Caco-2 (cell line): Measurements from ENCODE around the gene UPK3B. TPM values are rescaled to one million over a fixed set of nuclear protein-coding genes. Genes with fewer than 3 reads are reported as not detected.
"Not testable (repeated sequence)": the region's sequence is repeated elsewhere in the genome, so short reads cannot be mapped to it uniquely, and the experiment has no call there.

Experiments used
- BruUV-seq: library from RNA; stranded (reverse); fragments of 400-500 nt; replicated peaks from 2 replicates; lab custom pipeline; 2021; lab: Mats Ljungman, UMichigan
- CTCF ChIA-PET: fragments of 300-600 bp; sonication (Branson Sonifier 250); formaldehyde crosslinking; loops from one replicate; lab custom pipeline; 2022; ENCODE audit warnings: antibody characterized with exemption; lab: Charles Lee
- POLR2A ChIA-PET: fragments of 300-600 bp; sonication (Branson Sonifier 250); formaldehyde crosslinking; loops from one replicate; lab custom pipeline; 2022; ENCODE audit warnings: antibody characterized with exemption; lab: Charles Lee
- DNase-seq, 2 experiments: peaks; one replicate each; pipeline versions ENCODE4 v3.0.0 to v3.0.0-alpha.2; 2020 to 2022
- H3K27me3 ChIP-seq: replicated peaks from 2 replicates; pipeline ENCODE4 v1.6.0; 2011; ENCODE audit warnings: low read length; ENCODE audit not compliant: control insufficient read depth, insufficient read depth
- H3K36me3 ChIP-seq: 2 replicates; pipeline ENCODE4 v1.5.1; 2011; ENCODE audit warnings: low read length; ENCODE audit not compliant: control insufficient read depth, insufficient read depth
- H3K4me1 ChIP-seq: fragments of 250-450 bp; sonication (Bioruptor Pico); 2 replicates; pipeline ENCODE4 v1.5.1; 2020; ENCODE audit warnings: mild to moderate bottlenecking
- H3K4me3 ChIP-seq: 2 replicates; pipeline ENCODE4 v1.5.1; 2011; ENCODE audit warnings: low read depth, mild to moderate bottlenecking, control low read depth, low read length
- H3K9me3 ChIP-seq: fragments of 250-450 bp; sonication (Bioruptor Pico); 2 replicates; pipeline ENCODE4 v1.5.1; 2020; ENCODE audit warnings: mild to moderate bottlenecking, moderate library complexity
- H3K27ac Mint-ChIP-seq: one replicate; pipeline ENCODE4 v1.8.0; 2022; ENCODE audit warnings: mixed read lengths; ENCODE audit not compliant: unreplicated experiment
- H3K27me3 Mint-ChIP-seq: one replicate; pipeline ENCODE4 v1.8.0; 2022; ENCODE audit warnings: mixed read lengths; ENCODE audit not compliant: insufficient read depth, unreplicated experiment
- H3K36me3 Mint-ChIP-seq: one replicate; pipeline ENCODE4 v1.8.0; 2022; ENCODE audit warnings: mild to moderate bottlenecking, mixed read lengths; ENCODE audit not compliant: insufficient read depth, unreplicated experiment
- H3K4me1 Mint-ChIP-seq: one replicate; pipeline ENCODE4 v1.8.0; 2022; ENCODE audit warnings: low read depth, mixed read lengths; ENCODE audit not compliant: unreplicated experiment
- H3K4me3 Mint-ChIP-seq: one replicate; pipeline ENCODE4 v1.8.0; 2022; ENCODE audit warnings: mild to moderate bottlenecking, moderate library complexity, mixed read lengths; ENCODE audit not compliant: unreplicated experiment
- H3K9me3 Mint-ChIP-seq: one replicate; pipeline ENCODE4 v1.8.0; 2022; ENCODE audit warnings: mixed read lengths; ENCODE audit not compliant: unreplicated experiment
- intact Hi-C: fragments of 100-400 bp; cut with micrococcal nuclease; formaldehyde crosslinking; loops from one replicate; pipeline ENCODE4 v1.10.0; 2022; ENCODE audit not compliant: unreplicated experiment
- total RNA-seq: library from RNA; stranded (reverse); gene quantifications from 2 replicates; pipeline ENCODE4 v1.2.3, GENCODE V29; 2022

Gene UPK3B
- total RNA-seq, 1 experiment from 2014 or later: 9.1 TPM

DNA sequence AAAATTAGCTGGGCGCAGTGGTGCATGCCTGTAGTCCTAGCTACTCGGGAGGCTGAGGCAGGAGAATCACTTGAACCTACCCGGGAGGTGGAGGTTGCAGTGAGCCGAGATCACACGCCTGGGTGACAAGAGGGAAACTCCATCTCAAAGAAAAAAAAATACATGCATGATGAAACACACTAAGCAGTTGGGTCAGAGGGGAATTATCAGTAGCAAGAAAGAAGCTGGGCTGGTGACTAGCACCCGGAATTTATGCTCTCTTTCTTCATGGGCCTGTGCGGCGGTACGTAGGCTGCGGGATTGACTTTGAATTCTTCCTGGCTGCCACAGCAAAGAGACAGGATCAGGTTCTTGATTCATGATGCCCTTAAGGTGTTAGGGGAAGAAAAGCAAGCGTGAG lies 30.7 kb upstream of the UPK3B start:
- H3K9me3 ChIP-seq, intact Hi-C loops, POLR2A ChIA-PET, H3K27me3 Mint-ChIP-seq, BruUV-seq, H3K4me1 ChIP-seq, H3K4me1 Mint-ChIP-seq, H3K36me3 Mint-ChIP-seq, H3K4me3 Mint-ChIP-seq, H3K27me3 ChIP-seq, H3K36me3 ChIP-seq, CTCF ChIA-PET, H3K4me3 ChIP-seq, H3K9me3 Mint-ChIP-seq: not testable (repeated sequence)
- DNase-seq: peak in 1 of 2 experiments; percentile 39
- peak overlapping the region; percentile 39 for H3K27ac Mint-ChIP-seq

DNA sequence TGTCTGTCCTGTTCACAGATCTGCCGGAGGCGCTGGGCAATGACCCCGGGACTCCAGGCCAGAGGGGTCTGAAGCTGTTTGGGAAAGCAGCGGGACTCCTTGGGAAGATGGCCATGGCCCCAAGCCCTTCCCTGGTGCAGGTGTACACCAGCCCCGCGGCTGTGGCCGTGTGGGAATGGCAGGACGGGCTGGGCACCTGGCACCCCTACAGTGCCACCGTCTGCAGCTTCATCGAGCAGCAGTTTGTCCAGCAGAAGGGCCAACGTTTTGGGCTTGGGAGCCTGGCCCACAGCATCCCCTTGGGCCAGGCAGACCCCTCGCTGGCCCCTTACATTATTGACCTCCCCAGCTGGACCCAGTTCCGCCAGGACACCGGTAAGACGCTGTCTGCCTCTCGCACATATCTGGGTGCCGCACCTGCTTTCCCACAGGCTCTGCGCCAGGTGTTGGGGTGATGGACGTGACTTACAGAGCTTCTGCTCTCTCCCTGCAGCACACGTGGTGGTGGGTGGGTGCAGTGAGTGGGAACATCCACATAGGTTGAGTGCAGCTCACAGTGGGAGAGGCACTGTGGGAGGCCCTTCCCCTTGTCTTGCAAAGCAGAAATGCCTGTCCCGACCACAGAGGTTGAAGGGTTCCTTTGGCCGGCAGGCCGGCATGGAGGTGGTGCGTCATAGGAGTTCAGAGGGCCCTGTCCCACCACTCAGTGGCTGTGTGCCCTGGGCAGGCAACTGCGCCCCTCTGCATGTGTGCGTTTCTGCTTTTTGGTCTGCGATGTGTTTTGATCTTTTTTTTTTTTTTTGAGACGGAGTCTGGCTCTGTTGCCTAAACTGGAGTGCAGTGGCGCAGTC lies 29.7 kb upstream of the UPK3B start:
- BruUV-seq, DNase-seq, intact Hi-C loops, H3K9me3 ChIP-seq, H3K4me1 Mint-ChIP-seq, CTCF ChIA-PET, H3K4me3 ChIP-seq, H3K4me1 ChIP-seq, H3K27ac Mint-ChIP-seq, H3K9me3 Mint-ChIP-seq, H3K36me3 Mint-ChIP-seq, H3K27me3 ChIP-seq, POLR2A ChIA-PET, H3K36me3 ChIP-seq, H3K27me3 Mint-ChIP-seq, H3K4me3 Mint-ChIP-seq: not testable (repeated sequence)

DNA sequence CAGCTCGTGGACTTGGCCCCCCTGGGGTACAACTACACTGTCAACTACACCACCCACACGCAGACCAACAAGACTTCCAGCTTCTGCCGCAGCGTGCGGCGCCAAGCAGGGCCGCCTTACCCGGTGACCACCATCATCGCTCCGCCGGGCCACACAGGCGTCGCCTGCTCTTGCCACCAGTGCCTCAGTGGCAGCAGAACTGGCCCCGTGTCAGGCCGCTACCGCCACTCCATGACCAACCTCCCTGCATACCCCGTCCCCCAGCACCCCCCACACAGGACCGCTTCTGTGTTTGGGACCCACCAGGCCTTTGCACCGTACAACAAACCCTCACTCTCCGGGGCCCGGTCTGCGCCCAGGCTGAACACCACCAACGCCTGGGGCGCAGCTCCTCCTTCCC lies 27.7 kb upstream of the UPK3B start:
- H3K36me3 ChIP-seq, H3K36me3 Mint-ChIP-seq, H3K4me1 ChIP-seq, CTCF ChIA-PET, H3K4me3 ChIP-seq, intact Hi-C loops, H3K9me3 Mint-ChIP-seq, H3K4me3 Mint-ChIP-seq, H3K27ac Mint-ChIP-seq, H3K4me1 Mint-ChIP-seq, H3K27me3 ChIP-seq, POLR2A ChIA-PET, DNase-seq, H3K9me3 ChIP-seq, H3K27me3 Mint-ChIP-seq: not testable (repeated sequence)
- BruUV-seq: TSS peak; percentile 7

DNA sequence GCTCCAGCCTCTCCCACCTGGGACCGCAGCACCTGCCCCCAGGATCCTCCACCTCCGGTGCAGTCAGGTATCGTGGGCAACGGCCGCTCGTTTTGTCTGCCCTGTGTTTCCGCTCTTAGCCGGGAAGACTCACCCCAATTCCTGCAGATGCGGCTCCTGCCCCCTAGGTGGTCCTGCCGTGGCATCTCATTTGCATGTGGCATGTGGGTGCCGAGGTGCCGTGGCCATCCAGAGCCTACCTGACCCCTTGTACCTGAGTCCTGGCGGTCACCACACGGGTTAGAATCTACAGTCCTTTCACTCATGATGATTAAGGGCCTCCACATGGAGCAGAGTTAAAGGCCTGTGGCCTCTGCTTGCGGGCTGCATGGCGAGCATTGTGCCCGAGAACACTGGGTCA lies 27.3 kb upstream of the UPK3B start:
- H3K27me3 Mint-ChIP-seq, H3K27me3 ChIP-seq, H3K36me3 ChIP-seq, POLR2A ChIA-PET, H3K4me1 ChIP-seq, intact Hi-C loops, H3K9me3 ChIP-seq, CTCF ChIA-PET, H3K4me3 Mint-ChIP-seq, DNase-seq, H3K36me3 Mint-ChIP-seq, H3K9me3 Mint-ChIP-seq, H3K27ac Mint-ChIP-seq, BruUV-seq, H3K4me1 Mint-ChIP-seq, H3K4me3 ChIP-seq: not testable (repeated sequence)

DNA sequence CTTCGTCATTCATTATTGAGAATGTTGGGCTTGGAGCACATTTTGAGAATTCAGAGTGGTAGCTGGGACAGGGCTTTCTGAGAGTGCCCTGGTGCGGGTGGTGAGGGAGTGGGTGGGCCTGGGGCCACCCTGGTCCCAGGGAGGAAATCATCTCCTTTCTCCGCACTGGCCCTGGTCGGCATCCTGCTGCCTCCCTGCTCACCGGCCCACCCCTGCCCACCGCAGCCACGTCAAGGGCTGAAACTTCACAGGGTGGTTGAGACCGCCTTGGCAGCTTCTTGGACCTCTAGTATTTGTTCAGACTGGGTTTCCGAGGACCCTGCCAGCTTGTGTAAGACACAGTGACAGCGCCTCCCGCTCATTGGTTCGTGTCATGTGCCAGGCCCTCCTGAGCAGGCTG lies 25.9 kb upstream of the UPK3B start:
- H3K9me3 ChIP-seq, H3K4me1 ChIP-seq, intact Hi-C loops, CTCF ChIA-PET, H3K4me3 ChIP-seq, H3K36me3 ChIP-seq, POLR2A ChIA-PET, H3K27me3 Mint-ChIP-seq, H3K36me3 Mint-ChIP-seq, H3K4me3 Mint-ChIP-seq, H3K27ac Mint-ChIP-seq, H3K4me1 Mint-ChIP-seq, H3K9me3 Mint-ChIP-seq, BruUV-seq, H3K27me3 ChIP-seq, DNase-seq: not testable (repeated sequence)

DNA sequence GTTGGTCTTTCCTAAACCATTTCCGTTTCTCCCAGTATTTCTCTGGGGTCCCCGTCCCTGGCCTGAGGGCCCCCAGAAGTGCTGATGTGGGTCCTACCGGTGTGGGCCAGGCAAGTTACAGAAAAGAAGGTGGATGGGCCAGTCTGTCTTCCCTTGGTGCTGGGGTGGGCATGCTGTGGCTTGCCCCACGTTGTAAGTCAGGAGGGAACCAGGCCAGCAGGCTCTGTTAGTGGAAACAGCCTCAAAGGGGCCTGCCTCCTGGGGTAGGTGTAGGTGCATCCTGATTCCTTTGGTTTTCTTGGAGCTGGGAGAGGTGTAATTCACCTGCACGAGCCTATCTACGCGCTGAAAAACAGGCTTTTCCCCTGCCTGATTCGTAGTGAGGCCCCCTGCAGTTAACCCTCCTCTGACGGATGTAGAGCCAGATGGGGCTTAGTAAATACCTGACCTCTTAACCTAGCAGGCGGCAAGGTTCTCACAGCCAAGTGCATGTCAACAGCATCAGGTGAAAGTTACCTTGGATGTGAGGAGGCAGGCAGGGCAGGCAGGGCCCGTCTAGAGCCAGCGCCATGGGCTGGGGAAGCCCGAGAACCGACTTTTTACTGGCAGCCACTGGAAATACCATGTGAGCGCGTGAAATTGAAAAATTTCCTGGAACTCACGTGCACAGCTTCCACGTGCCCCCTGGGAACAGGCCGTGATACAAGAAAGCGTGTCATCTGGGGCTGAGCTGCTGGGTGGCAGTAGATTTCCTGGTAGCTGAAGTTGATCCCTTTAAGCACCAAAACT lies 24.3 kb upstream of the UPK3B start:
- H3K27me3 Mint-ChIP-seq, H3K9me3 ChIP-seq, H3K4me1 Mint-ChIP-seq, H3K27ac Mint-ChIP-seq, H3K4me1 ChIP-seq, POLR2A ChIA-PET, DNase-seq, BruUV-seq, H3K27me3 ChIP-seq, CTCF ChIA-PET, H3K36me3 Mint-ChIP-seq, H3K4me3 Mint-ChIP-seq, H3K9me3 Mint-ChIP-seq, H3K4me3 ChIP-seq, intact Hi-C loops, H3K36me3 ChIP-seq: not testable (repeated sequence)

DNA sequence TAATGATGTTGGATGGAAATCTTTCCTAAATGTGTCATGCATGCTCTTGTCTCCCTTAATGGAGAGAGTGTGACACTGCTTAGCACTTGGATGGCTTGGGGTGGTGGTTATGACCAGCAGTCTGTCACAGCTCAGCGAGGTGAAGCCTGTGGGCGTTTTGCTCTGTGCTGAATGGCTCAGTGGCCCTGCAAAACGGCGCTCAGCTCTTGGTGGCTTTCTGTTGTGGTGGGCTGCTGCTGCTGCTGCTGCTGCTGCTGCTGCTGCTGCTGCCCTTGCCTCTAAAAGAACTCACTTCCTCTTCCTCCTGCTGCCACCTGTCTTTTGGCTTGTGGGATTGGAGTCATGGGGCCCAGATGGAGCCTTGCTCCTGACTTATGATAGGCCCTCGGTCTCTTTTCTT lies 23.7 kb upstream of the UPK3B start:
- H3K36me3 ChIP-seq, H3K4me1 ChIP-seq, BruUV-seq, H3K4me1 Mint-ChIP-seq, H3K9me3 ChIP-seq, POLR2A ChIA-PET, H3K4me3 Mint-ChIP-seq, intact Hi-C loops, H3K27me3 Mint-ChIP-seq, H3K4me3 ChIP-seq, H3K36me3 Mint-ChIP-seq, H3K27ac Mint-ChIP-seq, H3K27me3 ChIP-seq, H3K9me3 Mint-ChIP-seq, DNase-seq, CTCF ChIA-PET: not testable (repeated sequence)
